ENCODE measurements around the gene SLC25A36. TPM values are rescaled to one million over a fixed set of nuclear protein-coding genes. Genes with fewer than 3 reads are reported as not detected.

The SLC25A36 gene
- total RNA-seq, 1 donor from 2014 or later = 63.8 TPM

DNA sequence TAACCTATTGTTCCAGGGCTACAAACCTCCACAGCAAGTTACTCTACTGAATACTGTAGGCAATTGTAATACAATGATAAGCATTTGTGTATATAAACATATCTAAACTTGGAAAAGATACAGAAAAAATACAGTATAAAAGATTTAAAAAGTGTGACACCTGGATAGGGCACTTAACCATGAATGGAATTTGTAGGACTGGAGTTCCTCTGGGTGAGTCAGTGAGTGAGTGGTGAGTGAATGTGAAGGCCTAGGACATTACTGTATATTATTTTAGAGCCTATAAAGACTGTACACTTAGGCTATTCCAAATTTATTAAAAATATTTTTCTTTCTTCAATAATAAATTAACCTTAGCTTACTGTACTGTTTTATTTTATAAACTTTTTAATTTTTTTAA is 38.4 kb upstream of the SLC25A36 start:
- no peak for DNase-seq (ENCODE audit: low read depth)
- Histone ChIP-seq H3K27me3 (ENCODE audit: control insufficient read depth, insufficient read depth, low read length) (no peaks in the 10 kb centered on the region), H3K4me3 (ENCODE audit: low read depth, low read length) (no peak overlapping the region), H3K36me3 (ENCODE audit: control insufficient read depth, insufficient read depth, low read length) (no peaks in the 10 kb centered on the region)
- TF ChIP-seq, protein P1, sequence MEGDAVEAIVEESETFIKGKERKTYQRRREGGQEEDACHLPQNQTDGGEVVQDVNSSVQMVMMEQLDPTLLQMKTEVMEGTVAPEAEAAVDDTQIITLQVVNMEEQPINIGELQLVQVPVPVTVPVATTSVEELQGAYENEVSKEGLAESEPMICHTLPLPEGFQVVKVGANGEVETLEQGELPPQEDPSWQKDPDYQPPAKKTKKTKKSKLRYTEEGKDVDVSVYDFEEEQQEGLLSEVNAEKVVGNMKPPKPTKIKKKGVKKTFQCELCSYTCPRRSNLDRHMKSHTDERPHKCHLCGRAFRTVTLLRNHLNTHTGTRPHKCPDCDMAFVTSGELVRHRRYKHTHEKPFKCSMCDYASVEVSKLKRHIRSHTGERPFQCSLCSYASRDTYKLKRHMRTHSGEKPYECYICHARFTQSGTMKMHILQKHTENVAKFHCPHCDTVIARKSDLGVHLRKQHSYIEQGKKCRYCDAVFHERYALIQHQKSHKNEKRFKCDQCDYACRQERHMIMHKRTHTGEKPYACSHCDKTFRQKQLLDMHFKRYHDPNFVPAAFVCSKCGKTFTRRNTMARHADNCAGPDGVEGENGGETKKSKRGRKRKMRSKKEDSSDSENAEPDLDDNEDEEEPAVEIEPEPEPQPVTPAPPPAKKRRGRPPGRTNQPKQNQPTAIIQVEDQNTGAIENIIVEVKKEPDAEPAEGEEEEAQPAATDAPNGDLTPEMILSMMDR (IDR thresholded peaks at IDR 0.05; ENCODE audit: insufficient read depth, low read length, poor library complexity, severe bottlenecking) = no peak

GRCh38 chr3:140904521-140904920 is 37.1 kb upstream of the SLC25A36 start:
- no peak for DNase-seq (ENCODE audit: low read depth)
- Histone ChIP-seq H3K36me3 (ENCODE audit: control insufficient read depth, insufficient read depth, low read length) (no peaks in the 10 kb centered on the region), H3K27me3 (ENCODE audit: control insufficient read depth, insufficient read depth, low read length) (no peaks in the 10 kb centered on the region), H3K4me3 (ENCODE audit: low read depth, low read length) (no peak overlapping the region)
- TF ChIP-seq, protein P1 (IDR thresholded peaks at IDR 0.05; ENCODE audit: insufficient read depth, low read length, poor library complexity, severe bottlenecking) = no peak

- Histone ChIP-seq H3K27me3 (ENCODE audit: control insufficient read depth, insufficient read depth, low read length) (no peaks in the 10 kb centered on the region), H3K4me3 (ENCODE audit: low read depth, low read length) (no peak overlapping the region), H3K36me3 (ENCODE audit: control insufficient read depth, insufficient read depth, low read length) (no peaks in the 10 kb centered on the region)
- TF ChIP-seq, protein P1 (IDR thresholded peaks at IDR 0.05; ENCODE audit: insufficient read depth, low read length, poor library complexity, severe bottlenecking) = no peak
- no peak for DNase-seq (ENCODE audit: low read depth)
Observed at GRCh38 chr3:140905559-140905958, 36.1 kb upstream of the SLC25A36 start.

- H3K36me3 ChIP-seq (ENCODE audit: control insufficient read depth, insufficient read depth, low read length) = no peaks in the 10 kb centered on the region
- no peaks in the 10 kb centered on the region for H3K27me3 ChIP-seq (ENCODE audit: control insufficient read depth, insufficient read depth, low read length)
- DNase-seq (ENCODE audit: low read depth) = no peak
- H3K4me3 ChIP-seq (ENCODE audit: low read depth, low read length) = no peak overlapping the region
- TF ChIP-seq, protein P1 (IDR thresholded peaks at IDR 0.05; ENCODE audit: insufficient read depth, low read length, poor library complexity, severe bottlenecking) = no peak
Observed at GRCh38 chr3:140906785-140907184, 34.9 kb upstream of the SLC25A36 start.

DNA sequence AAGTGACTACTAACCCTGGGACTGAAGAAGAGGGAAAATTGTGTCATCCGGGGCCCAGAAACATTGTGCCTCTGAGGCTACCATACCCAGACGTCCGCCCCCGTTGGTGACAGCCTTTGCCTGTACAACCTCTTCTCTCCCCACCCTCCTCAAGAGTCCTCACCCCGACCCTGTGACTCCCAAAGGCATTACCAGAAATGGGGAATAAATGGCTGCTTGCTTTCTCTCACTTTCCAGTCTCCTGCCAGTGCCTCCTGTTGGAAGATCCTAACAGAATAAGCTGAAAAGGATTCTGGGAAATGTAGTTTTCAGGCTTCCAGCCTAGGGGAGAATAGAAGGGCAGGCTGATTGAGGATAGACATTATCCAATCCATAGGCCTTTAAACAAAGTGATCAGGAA is 30.8 kb upstream of the SLC25A36 start:
- Histone ChIP-seq H3K27me3 (ENCODE audit: control insufficient read depth, insufficient read depth, low read length) (no peaks in the 10 kb centered on the region), H3K4me3 (ENCODE audit: low read depth, low read length) (no peak overlapping the region), H3K36me3 (ENCODE audit: control insufficient read depth, insufficient read depth, low read length) (no peaks in the 10 kb centered on the region)
- no peak for DNase-seq (ENCODE audit: low read depth)
- TF ChIP-seq, protein P1 (IDR thresholded peaks at IDR 0.05; ENCODE audit: insufficient read depth, low read length, poor library complexity, severe bottlenecking) = peak; percentile 12

DNA sequence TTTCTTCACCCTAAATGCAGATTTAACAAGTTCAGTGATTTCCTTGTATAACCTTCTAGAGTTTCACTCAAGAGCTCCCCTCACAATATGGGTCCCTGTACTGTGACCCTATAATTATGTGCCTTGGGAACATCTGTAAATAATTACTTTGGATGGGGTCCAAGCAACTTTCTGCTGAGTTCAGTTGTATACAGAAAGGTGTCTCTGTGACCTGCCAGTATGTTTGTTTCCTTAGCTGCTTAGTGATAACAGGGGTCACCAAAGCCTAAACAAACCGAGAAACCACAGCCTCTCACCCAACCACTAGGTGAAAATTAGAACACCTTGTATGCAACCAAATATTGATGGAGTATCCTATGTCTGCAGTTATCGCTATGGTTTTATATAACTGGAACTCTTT is 29.8 kb upstream of the SLC25A36 start:
- Histone ChIP-seq H3K4me3 (ENCODE audit: low read depth, low read length) (no peak overlapping the region), H3K27me3 (ENCODE audit: control insufficient read depth, insufficient read depth, low read length) (no peaks in the 10 kb centered on the region), H3K36me3 (ENCODE audit: control insufficient read depth, insufficient read depth, low read length) (no peaks in the 10 kb centered on the region)
- no peak for DNase-seq (ENCODE audit: low read depth)
- TF ChIP-seq, protein P1 (IDR thresholded peaks at IDR 0.05; ENCODE audit: insufficient read depth, low read length, poor library complexity, severe bottlenecking) = no peak
